VCaP (cell line): ENCODE measurements around the gene ULK2.
A peak's percentile ranks its signal among the peaks of the same experiment; 100 is the strongest.
"Not testable (repeated sequence)": the region's sequence is repeated elsewhere in the genome, so short reads cannot be mapped to it uniquely, and the experiment has no call there.

Experiments used
- H3K27ac ChIP-seq: fragments of 450-650 bp; 2 replicates; pipeline ENCODE4 v1.5.1; 2017
- CTCF ChIP-seq: fragments of 450-650 bp; conservative IDR thresholded peaks from 2 replicates; pipeline ENCODE4 v1.5.1; 2017; ENCODE audit warnings: mild to moderate bottlenecking, moderate library complexity

Gene ULK2

GRCh38 chr17:19900809-19901208 lies 33.1 kb upstream of the ULK2 start:
- TF ChIP-seq CTCF, result peak; percentile 52
- peak overlapping the region; percentile 83 for H3K27ac ChIP-seq

- TF ChIP-seq CTCF, result no peak
- H3K27ac ChIP-seq, result no peak overlapping the region
These were observed 30.2 kb upstream of the ULK2 start for GRCh38 chr17:19897903-19898302.

- no peak overlapping the region for H3K27ac ChIP-seq
- TF ChIP-seq CTCF, result no peak
These were observed 29.5 kb upstream of the ULK2 start for GRCh38 chr17:19897090-19897837.

- H3K27ac ChIP-seq, result no peak overlapping the region
- no peak for TF ChIP-seq CTCF
These were observed 28.9 kb upstream of the ULK2 start for GRCh38 chr17:19896679-19897078.

- H3K27ac ChIP-seq, result not testable (repeated sequence)
These were observed 22.8 kb upstream of the ULK2 start for GRCh38 chr17:19890554-19890953.

- not testable (repeated sequence) for H3K27ac ChIP-seq
These were observed 22.3 kb upstream of the ULK2 start for GRCh38 chr17:19890001-19890400.

- H3K27ac ChIP-seq, result no peak overlapping the region
- TF ChIP-seq CTCF, result no peak
These were observed 18.4 kb upstream of the ULK2 start for GRCh38 chr17:19886116-19886515.

- TF ChIP-seq CTCF, result no peak
- no peak overlapping the region for H3K27ac ChIP-seq
These were observed 15.9 kb upstream of the ULK2 start for GRCh38 chr17:19883537-19884215.
